ENCODE measurements around the gene SNX19. TPM values are rescaled to one million over a fixed set of nuclear protein-coding genes. Genes with fewer than 3 reads are reported as not detected.

The SNX19 gene
- total RNA-seq, 1 experiment from 2014 or later: 19.5 TPM

DNA sequence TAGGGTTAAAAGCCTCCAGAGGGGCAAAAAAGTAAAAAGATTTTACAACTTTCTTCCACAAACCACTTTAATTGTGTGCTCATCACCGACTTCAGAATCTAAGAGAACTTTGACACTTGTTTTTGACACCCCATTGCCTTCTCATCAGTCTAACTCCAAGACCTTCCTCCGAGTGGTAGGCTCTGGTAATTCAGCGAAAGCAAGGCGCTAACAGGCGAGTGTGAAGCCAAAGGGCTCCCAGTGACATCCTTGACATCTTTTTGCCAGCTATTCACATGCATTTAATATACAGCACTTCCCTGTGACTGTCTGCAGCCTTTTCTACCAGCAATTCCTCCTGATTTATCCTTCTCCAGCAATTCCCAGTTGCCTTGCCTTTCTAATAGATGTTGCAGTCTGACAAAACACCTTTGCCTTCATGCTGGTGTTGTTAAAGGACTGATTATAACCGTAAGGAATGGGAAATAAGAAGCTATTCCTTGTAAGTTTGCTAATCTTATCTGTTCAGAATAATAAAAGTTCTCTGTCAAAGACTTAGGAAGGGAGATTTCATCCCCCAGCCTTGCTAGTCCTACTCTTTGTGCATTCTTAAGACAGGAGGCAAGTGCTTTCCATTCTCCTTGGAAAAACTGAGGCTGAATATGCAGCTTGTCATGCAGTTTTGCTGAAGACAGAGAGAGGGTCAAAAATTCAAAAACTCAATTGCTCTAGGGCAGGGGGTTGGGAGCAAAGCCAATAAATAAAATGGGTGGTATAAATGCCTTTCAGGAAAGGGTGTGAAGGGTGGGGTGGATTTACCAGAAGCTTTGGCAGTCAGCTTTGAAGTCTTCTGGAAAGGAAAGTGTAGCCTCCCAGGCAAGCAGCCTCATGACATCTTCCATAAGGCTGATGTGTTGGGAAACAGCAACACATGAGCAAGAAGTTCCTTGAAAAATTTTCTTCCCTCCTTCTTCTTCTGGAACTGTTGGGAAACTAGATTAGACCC lies 39.1 kb downstream of the SNX19 start:
- in situ Hi-C loops (cut with HindIII; ENCODE audit: low sequenced_read_pairs): no loop called here
- no peak for DNase-seq (ENCODE audit: low spot score)

DNA sequence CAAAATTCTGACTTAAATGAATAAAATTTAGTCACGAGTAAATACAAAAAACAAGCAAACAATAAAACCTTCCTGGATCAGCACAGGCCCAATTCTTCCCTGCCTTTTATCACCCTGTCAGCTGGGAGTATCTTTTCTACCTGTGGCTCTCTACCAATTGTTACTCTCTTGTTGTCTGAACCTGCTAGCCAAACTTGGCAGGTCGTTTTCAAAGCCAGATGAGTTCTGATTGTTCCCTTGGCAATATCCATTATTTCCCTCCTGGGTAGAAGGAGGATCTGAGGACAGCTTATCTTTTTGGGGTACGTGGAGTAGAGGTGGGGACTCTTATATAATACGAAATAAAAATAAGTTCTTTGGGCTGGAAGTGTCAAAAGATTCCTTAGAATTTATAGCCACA lies 40.2 kb downstream of the SNX19 start:
- in situ Hi-C loops (cut with HindIII; ENCODE audit: low sequenced_read_pairs): no loop called here
- DNase-seq (ENCODE audit: low spot score): peak; percentile 62

DNA sequence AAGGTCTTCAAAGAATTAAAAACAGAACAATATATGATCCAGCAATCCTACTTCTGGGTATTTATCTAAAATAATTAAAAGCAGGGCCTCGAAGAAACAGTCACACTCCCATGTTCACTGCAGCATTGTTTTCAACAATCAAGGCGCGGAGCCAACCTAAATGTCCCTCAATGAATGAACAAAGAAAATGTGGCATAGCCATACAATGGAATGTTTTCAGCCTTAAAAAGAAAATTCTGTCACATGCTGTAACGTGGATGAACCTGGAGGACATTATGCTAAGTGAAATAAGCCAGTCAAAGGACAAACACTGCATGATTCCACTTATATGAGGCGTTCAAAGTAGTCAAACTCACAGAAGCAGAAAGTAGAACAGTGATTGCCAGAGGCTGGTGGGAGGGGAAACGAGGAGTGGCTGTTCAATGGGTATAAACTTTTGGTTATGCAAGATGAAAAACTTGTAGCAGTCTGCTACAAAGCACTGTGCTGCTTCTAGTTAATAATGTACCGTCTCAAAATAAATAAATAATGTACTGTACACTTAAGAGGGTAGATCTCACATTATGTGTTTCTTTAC lies 41.2 kb downstream of the SNX19 start:
- in situ Hi-C loops (cut with HindIII; ENCODE audit: low sequenced_read_pairs): loop anchor here (25.0 kb wide), 1 partner anchor 438 kb away; the partner anchor contains the start of genes ADAMTS15 and ADAMTS8
- no peak for DNase-seq (ENCODE audit: low spot score)

DNA sequence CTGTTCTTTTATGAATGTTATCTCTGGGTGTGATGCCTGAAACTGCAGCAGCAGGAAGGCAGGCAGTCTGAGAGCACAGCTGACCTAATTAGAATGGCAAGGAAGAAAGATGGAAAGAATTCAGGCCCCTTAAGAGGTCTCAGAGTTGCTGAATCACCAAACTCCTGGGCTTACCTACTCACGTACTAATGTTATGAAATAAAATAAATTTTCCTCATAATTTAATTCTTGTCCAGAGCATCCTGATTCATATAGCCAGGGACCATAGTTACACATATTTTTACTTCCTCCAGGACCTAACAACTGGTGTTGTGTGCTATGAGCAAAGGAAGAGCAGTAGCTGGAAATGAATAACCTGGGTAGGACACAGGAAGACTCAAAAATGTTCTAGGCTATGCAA lies 41.9 kb downstream of the SNX19 start:
- in situ Hi-C loops (cut with HindIII; ENCODE audit: low sequenced_read_pairs): loop anchor here (25.0 kb wide), 1 partner anchor 437 kb away; the partner anchor contains the start of genes ADAMTS15 and ADAMTS8

DNA sequence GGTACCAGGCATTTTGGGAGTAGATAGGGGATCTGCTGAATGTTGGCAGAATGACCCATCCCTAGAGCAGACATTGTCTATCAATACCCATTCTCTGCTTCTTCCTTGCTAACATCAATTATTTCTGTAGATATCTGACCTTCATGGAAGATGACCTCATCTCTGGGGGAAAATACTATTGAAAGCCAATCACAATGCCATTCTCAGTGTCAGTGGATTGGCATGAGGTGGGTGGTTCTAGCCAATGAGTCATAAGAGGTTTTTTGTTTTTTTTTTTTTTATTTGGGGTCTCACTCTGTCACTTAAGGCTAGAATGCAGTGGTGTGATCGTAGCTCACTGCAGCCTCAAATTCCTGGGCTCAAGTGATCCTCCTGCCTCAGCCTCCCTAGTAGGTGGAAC lies 42.5 kb downstream of the SNX19 start:
- in situ Hi-C loops (cut with HindIII; ENCODE audit: low sequenced_read_pairs): loop anchor here (25.0 kb wide), 1 partner anchor 436 kb away; the partner anchor contains the start of genes ADAMTS15 and ADAMTS8
- no peak for DNase-seq (ENCODE audit: low spot score)

More for the DNA sequence above, 41.9 kb downstream of the SNX19 start:
- DNase-seq (ENCODE audit: low spot score): no peak

DNA sequence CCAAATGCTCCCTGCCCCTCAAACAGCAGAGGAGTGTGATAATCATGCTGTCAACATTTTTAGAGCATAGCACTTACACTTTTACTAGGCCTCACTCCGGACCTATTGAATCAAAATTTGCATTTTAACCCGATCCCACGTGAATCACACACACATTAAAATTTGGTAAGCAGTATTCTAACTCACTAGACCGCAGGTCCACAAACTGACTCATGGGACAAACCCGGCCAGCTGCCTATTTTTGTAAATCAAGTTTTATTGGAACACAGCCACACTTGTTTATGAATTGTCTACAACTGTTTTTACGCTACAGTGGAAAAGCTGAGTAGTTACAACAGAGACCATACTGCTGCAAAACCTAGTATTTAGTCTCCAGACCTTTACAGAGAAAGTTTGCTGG lies 43.3 kb downstream of the SNX19 start:
- in situ Hi-C loops (cut with HindIII; ENCODE audit: low sequenced_read_pairs): loop anchor here (25.0 kb wide), 1 partner anchor 436 kb away; the partner anchor contains the start of genes ADAMTS15 and ADAMTS8
- DNase-seq (ENCODE audit: low spot score): no peak

DNA sequence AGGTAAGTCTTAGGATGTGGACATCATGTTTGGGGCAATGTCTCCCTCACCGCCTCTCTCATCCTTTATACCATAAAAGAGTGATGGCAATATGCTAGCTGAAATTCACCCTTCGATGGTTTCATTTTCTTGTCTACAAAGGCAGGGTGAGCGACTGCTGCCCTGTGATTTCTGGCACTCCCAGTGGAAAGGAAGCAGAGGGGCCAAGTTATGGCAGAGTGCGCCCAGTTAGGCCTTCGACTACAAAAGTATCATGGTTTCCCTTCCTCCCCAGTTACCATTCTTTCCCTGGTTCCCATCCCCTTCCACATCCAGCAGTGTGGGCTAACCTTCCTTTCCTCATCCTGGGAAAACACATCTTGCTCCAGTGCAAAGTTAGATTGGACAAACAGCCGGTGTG lies 43.8 kb downstream of the SNX19 start:
- DNase-seq (ENCODE audit: low spot score): no peak
- in situ Hi-C loops (cut with HindIII; ENCODE audit: low sequenced_read_pairs): loop anchor here (25.0 kb wide), 1 partner anchor 435 kb away; the partner anchor contains the start of genes ADAMTS15 and ADAMTS8

DNA sequence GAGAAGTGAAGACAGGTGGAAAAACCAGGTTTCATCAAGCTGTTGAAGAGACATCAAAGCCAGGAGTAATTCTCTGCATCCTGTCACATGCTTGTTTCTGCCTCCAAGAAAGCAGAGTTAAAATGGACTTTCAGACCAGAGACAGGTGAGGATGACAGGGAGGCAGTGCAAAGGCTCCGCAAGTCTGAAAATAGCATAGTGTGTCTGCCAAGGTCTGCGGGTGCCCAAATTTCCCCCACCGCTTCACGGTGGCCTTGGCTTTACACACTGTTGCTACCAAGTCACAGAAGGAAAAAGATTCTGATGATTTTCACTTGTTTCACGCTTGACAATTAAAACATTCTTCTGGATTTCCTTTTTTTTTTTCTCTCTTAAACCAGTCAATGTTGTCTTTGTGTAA lies 44.2 kb downstream of the SNX19 start:
- peak; percentile 57 for DNase-seq (ENCODE audit: low spot score)
- in situ Hi-C loops (cut with HindIII; ENCODE audit: low sequenced_read_pairs): loop anchor here (25.0 kb wide), 1 partner anchor 435 kb away; the partner anchor contains the start of genes ADAMTS15 and ADAMTS8

DNA sequence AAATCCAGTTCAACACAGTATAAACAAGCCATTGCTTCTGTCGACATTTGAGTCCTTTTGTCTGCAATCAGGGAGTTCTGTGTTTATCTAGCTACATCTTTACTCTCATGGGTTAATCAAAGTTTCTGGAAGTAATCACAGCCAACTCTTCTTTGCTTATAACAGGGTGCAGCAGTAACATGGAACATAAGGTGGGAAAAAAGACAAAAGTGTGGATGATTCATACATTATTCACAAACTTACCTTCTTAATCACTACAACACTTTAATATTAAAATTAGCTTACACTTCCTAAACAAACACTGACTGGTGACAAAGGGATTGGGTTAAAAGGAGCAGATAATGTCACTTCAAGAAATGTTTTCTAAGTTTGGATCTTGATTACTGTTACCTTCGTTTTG lies 44.7 kb downstream of the SNX19 start:
- in situ Hi-C loops (cut with HindIII; ENCODE audit: low sequenced_read_pairs): loop anchor here (25.0 kb wide), 1 partner anchor 434 kb away; the partner anchor contains the start of genes ADAMTS15 and ADAMTS8
- DNase-seq (ENCODE audit: low spot score): no peak

DNA sequence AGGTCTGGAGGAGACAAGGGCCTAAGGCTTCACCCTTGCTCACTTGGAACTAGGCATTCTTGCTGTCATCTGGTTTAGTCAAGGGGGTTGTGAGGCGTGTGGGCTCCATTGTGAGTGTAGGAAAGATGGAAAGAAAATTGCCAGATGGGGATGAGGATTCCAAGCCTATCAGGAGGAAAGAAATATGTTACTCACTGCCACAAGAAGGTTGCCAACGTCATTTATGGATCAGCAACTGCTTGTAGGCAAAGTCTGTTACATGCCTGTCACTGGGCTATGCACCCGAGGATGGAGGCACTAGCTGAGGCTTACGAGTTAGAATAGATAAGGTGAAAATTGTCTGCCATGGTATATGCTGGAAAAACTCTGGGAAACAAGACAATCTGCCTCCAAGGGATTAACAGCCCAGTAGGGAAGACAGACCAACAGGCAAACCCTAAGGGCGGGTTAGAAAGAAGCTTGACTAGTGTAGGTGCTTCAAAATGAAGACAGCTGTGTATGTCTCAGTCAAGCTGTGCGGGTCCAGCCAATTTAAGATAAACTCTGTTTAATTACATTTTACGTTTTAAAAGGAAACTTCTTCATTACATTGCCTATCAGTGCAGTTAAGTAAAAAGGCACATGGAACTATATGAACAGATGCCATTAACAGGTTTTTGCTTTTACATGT lies 47.4 kb downstream of the SNX19 start:
- in situ Hi-C loops (cut with HindIII; ENCODE audit: low sequenced_read_pairs): loop anchor here (25.0 kb wide), 1 partner anchor 432 kb away; the partner anchor contains the start of genes ADAMTS15 and ADAMTS8
- DNase-seq (ENCODE audit: low spot score): no peak

DNA sequence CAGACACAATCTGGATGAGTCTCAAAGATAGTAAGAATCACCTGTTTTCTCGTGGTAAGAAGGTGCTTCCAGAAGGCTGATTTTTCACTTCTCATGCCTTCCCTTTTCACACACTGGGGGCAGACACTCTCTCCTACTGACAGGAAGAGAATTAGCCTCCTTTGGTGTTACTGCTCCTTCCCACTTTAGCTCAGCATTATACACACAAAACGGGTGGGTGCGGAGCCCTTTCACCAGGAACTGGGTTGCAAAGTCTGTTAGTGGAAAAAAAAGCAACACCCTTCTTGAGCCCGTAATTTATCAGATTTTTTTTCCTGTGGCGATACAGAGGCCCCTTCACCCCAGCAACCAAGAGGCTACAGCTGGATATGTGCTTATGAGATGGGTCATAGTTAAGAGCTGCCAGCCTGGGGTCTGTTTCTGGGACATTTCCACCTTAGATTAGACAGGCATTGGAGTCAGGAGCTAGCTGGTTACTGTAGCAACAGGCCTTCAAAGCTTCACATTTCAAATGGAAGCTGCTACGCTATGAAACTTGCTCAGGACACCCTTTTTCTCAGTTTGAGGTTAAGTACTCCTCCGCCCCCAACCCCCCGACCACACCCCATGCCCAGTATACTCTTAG lies 48.1 kb downstream of the SNX19 start:
- in situ Hi-C loops (cut with HindIII; ENCODE audit: low sequenced_read_pairs): loop anchor here (25.0 kb wide), 1 partner anchor 431 kb away; the partner anchor contains the start of genes ADAMTS15 and ADAMTS8
- DNase-seq (ENCODE audit: low spot score): no peak

DNA sequence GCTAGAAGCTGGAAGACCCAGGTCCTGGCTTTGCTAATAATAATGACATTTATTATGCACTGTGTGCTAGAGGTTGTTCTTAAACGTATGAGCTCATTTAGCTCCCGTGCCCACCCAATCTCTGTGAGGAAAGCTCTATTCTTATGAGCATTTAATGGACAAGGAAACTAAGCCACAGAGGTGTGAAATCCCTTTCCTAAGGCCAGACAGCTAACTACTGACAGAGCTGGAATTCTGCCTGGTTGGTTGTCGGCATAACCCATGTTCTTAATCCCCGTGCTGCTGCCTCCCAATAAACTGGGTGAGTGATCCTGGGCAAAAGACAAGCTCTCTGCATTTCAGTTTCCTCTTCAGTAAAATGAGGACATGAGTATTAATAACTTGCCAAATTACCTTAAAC lies 49.4 kb downstream of the SNX19 start:
- in situ Hi-C loops (cut with HindIII; ENCODE audit: low sequenced_read_pairs): loop anchor here (25.0 kb wide), 1 partner anchor 430 kb away; the partner anchor contains the start of genes ADAMTS15 and ADAMTS8
- DNase-seq (ENCODE audit: low spot score): no peak

DNA sequence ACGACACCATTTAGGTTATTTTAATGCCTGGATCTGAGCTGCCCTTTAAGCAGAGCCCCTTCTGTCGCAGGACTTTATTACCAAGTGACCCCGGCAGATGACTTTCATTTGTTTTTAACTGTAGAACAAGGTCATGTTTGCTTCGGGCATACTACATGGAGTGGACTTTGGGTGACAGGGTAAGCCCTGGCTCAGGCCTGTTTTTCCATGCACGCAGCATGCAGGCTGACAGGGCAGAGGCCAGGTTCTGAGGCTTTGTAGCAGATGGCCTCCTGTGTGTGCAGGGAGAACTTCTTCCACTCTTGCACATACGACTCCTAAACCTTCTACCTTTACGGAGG lies 50.5 kb downstream of the SNX19 start:
- no peak for DNase-seq (ENCODE audit: low spot score)
- in situ Hi-C loops (cut with HindIII; ENCODE audit: low sequenced_read_pairs): loop anchor here (25.0 kb wide), 1 partner anchor 428 kb away; the partner anchor contains the start of genes ADAMTS15 and ADAMTS8

DNA sequence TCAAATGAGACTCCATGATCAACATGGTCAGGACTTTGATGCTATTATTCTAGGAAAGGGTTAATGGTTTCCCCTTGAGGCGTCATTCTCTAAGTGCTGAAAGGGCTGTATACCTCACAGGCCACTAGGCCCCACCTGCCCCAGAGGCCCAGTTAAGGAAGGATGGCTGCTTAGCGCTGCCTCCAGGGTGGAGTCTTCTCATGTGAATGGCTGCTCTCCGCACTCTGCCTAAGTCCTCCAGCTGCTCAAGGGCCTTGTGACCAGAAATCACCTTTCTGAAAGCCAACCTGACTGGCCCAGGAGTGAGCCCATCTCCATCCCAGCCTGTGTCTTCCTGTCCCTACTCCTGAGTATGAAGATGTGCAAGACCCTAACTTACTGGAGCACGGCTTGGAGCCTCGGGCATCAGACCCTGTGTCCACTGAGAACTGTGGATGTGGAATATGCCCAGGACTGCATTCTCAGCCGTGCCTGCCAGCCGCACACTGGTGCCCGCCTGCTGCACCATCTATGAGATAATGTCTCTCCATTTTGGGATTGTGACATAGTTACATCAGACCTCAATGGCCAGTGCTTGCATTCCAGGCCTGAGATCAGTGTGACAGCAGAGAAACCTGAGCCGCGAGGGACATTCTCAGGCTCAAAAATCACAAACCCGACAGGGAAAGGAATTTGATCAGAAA lies 51.0 kb downstream of the SNX19 start:
- no peak for DNase-seq (ENCODE audit: low spot score)
- in situ Hi-C loops (cut with HindIII; ENCODE audit: low sequenced_read_pairs): loop anchor here (25.0 kb wide), 1 partner anchor 428 kb away; the partner anchor contains the start of genes ADAMTS15 and ADAMTS8

DNA sequence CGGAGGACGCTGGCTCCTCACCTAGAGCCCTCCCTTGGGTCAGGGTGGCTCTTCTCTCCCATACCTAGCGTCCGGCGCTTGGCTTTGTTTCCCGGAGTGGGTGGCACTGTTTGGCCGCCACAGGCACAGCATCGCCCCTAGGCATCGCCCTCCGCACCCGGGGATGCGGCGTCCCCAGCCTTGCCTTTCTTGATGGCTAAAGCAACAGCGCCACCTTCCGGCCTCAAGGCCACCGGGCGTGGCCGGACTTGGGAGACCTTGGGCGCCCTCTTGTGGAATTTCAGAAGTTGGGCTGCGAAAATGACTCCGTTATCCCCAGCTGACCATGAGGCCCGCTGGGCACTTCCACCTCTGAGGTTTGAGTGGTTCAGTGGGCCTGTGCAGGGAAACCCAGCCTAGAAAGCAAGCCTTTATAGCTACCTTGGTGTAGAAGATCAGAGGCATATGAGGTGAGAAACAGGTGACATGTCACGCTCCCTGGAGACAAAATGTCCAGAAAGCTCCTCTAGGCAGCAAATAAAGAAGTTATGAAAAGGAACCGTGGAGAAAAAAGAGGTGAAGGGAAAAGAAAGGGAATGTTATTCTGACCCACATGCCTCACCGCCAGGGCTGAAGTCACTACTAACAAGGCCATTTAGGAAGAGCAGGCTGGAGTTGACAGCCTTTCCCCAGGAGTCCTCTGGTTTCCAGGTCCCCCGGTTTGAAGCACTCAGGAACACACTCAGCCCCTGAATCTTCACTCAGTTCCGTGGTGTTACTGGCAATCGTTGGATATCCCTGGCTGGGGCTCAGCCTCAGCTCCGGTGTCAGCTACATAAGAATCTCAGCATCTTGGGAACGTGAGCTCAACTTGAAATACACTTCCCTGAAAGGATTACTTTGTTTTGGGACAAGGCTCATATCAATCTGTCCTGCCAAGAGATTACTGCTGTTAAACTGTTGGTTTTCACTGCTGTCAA lies 54.1 kb downstream of the SNX19 start:
- in situ Hi-C loops (cut with HindIII; ENCODE audit: low sequenced_read_pairs): loop anchor here (25.0 kb wide), 1 partner anchor 425 kb away; the partner anchor contains the start of genes ADAMTS15 and ADAMTS8
- DNase-seq (ENCODE audit: low spot score): peak; percentile 91

DNA sequence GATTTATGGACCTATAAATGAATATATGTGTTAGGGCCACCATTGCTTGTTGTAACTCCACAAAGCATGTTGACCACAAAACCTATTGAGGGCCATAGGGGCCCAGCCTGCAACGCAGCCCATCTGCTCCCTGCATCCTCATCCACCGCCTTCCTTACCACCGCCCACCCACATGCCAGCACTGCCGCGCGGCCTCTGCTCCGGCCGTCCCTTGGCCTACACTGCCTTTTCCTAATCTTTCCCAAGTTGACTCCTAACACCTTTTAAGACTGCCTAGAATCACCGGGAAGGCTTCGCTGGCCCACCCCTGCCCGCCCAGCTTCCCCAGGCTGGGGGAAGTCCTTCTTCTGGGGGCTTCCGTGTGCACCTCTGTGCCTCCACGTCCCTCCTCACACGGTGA lies 55.0 kb downstream of the SNX19 start:
- in situ Hi-C loops (cut with HindIII; ENCODE audit: low sequenced_read_pairs): loop anchor here (25.0 kb wide), 1 partner anchor 424 kb away; the partner anchor contains the start of genes ADAMTS15 and ADAMTS8
- DNase-seq (ENCODE audit: low spot score): no peak

DNA sequence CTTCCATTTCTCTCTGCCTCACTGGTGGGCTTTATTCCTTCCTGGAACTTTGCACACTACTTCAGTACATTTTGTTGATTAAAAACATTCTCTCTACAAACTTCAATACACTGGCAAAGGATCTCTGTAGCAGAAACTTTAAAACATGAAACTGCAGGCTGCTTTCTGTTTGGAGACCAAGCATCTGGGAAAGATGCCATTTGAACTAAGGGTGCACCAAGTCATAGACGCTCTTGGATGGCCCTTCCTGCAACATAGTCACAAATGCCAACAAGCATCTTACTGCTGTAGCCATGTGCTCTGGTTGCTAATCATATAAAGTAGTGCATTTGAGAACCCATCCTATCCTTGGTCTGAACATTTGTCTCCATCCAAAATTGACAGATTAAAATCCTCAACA lies 56.4 kb downstream of the SNX19 start:
- no peak for DNase-seq (ENCODE audit: low spot score)
- in situ Hi-C loops (cut with HindIII; ENCODE audit: low sequenced_read_pairs): loop anchor here (25.0 kb wide), 1 partner anchor 423 kb away; the partner anchor contains the start of genes ADAMTS15 and ADAMTS8

Data from G401 (cell line).